ENCODE measurements around the gene UGGT2.

Gene UGGT2

GRCh38 chr13:96025283-96025682, 27.9 kb downstream of the UGGT2 start:
- Histone ChIP-seq H3K36me3 (ENCODE audit: control insufficient read depth in 1 of 2, insufficient read depth in 2 of 2, low read length in 2 of 2) (no peaks in the 10 kb centered on the region), H3K9ac (ENCODE audit: low read depth in 1 of 2, low read length in 2 of 2) (no peak overlapping the region), H3K4me3 (ENCODE audit: low read depth in 1 of 2, low read length in 2 of 2) (no peak overlapping the region), H3K27me3 (ENCODE audit: control insufficient read depth in 1 of 2, insufficient read depth in 2 of 2, low read length in 2 of 2) (no peaks in the 10 kb centered on the region), H3K4me1 (ENCODE audit: control insufficient read depth in 1 of 2, insufficient read depth in 2 of 2, low read length in 2 of 2) (no peaks in the 10 kb centered on the region), H3K27ac (ENCODE audit: low read depth, low read length) (no peak overlapping the region), H3K9me3 (ENCODE audit: control insufficient read depth in 1 of 2, low read length in 2 of 2) (no peaks in the 10 kb centered on the region)

- Histone ChIP-seq H3K27me3 (ENCODE audit: control insufficient read depth in 1 of 2, insufficient read depth in 2 of 2, low read length in 2 of 2) (no peaks in the 10 kb centered on the region), H3K9ac (ENCODE audit: low read depth in 1 of 2, low read length in 2 of 2) (no peak overlapping the region), H3K36me3 (ENCODE audit: control insufficient read depth in 1 of 2, insufficient read depth in 2 of 2, low read length in 2 of 2) (no peaks in the 10 kb centered on the region), H3K4me1 (ENCODE audit: control insufficient read depth in 1 of 2, insufficient read depth in 2 of 2, low read length in 2 of 2) (no peaks in the 10 kb centered on the region), H3K9me3 (ENCODE audit: control insufficient read depth in 1 of 2, low read length in 2 of 2) (peaks cover 0 to 6% of the 10 kb centered on the region in 2 donors), H3K27ac (ENCODE audit: low read depth, low read length) (no peak overlapping the region), H3K4me3 (ENCODE audit: low read depth in 1 of 2, low read length in 2 of 2) (no peak overlapping the region)
Measured at GRCh38 chr13:96020931-96021330, 32.3 kb downstream of the UGGT2 start.

GRCh38 chr13:96020155-96020575, 33.0 kb downstream of the UGGT2 start:
- no peaks in the 10 kb centered on the region for H3K4me1 ChIP-seq (ENCODE audit: control insufficient read depth in 1 of 2, insufficient read depth in 2 of 2, low read length in 2 of 2)
- H3K27ac ChIP-seq (ENCODE audit: low read depth, low read length) = no peak overlapping the region
- no peaks in the 10 kb centered on the region for H3K27me3 ChIP-seq (ENCODE audit: control insufficient read depth in 1 of 2, insufficient read depth in 2 of 2, low read length in 2 of 2)
- no peak overlapping the region for H3K9ac ChIP-seq (ENCODE audit: low read depth in 1 of 2, low read length in 2 of 2)
- peaks cover 0 to 9% of the 10 kb centered on the region in 2 donors for H3K9me3 ChIP-seq (ENCODE audit: control insufficient read depth in 1 of 2, low read length in 2 of 2)
- no peak overlapping the region for H3K4me3 ChIP-seq (ENCODE audit: low read depth in 1 of 2, low read length in 2 of 2)
- no peaks in the 10 kb centered on the region for H3K36me3 ChIP-seq (ENCODE audit: control insufficient read depth in 1 of 2, insufficient read depth in 2 of 2, low read length in 2 of 2)

GRCh38 chr13:96018135-96018534, 35.1 kb downstream of the UGGT2 start:
- H3K4me1 ChIP-seq (ENCODE audit: control insufficient read depth in 1 of 2, insufficient read depth in 2 of 2, low read length in 2 of 2) = no peaks in the 10 kb centered on the region
- H3K36me3 ChIP-seq (ENCODE audit: control insufficient read depth in 1 of 2, insufficient read depth in 2 of 2, low read length in 2 of 2) = no peaks in the 10 kb centered on the region

GRCh38 chr13:96011291-96011872, 41.8 kb downstream of the UGGT2 start:
- Histone ChIP-seq H3K27me3 (ENCODE audit: control insufficient read depth in 1 of 2, insufficient read depth in 2 of 2, low read length in 2 of 2) (no peaks in the 10 kb centered on the region), H3K9me3 (ENCODE audit: control insufficient read depth in 1 of 2, low read length in 2 of 2) (peaks cover 0 to 15% of the 10 kb centered on the region in 2 donors), H3K4me1 (ENCODE audit: control insufficient read depth in 1 of 2, insufficient read depth in 2 of 2, low read length in 2 of 2) (peaks cover 0 to 3% of the 10 kb centered on the region in 2 donors), H3K36me3 (ENCODE audit: control insufficient read depth in 1 of 2, insufficient read depth in 2 of 2, low read length in 2 of 2) (no peaks in the 10 kb centered on the region), H3K4me3 (ENCODE audit: low read depth in 1 of 2, low read length in 2 of 2) (no peak overlapping the region), H3K9ac (ENCODE audit: low read depth in 1 of 2, low read length in 2 of 2) (no peak overlapping the region), H3K27ac (ENCODE audit: low read depth, low read length) (no peak overlapping the region)

More at GRCh38 chr13:96018135-96018534, 35.1 kb downstream of the UGGT2 start:
- no peak overlapping the region for H3K27ac ChIP-seq (ENCODE audit: low read depth, low read length)
- peaks cover 0 to 9% of the 10 kb centered on the region in 2 donors for H3K9me3 ChIP-seq (ENCODE audit: control insufficient read depth in 1 of 2, low read length in 2 of 2)
- H3K9ac ChIP-seq (ENCODE audit: low read depth in 1 of 2, low read length in 2 of 2) = no peak overlapping the region
- no peaks in the 10 kb centered on the region for H3K27me3 ChIP-seq (ENCODE audit: control insufficient read depth in 1 of 2, insufficient read depth in 2 of 2, low read length in 2 of 2)
- H3K4me3 ChIP-seq (ENCODE audit: low read depth in 1 of 2, low read length in 2 of 2) = no peak overlapping the region

GRCh38 chr13:96003304-96003703, 49.9 kb downstream of the UGGT2 start:
- H3K4me3 ChIP-seq (ENCODE audit: low read depth in 1 of 2, low read length in 2 of 2) = no peak overlapping the region
- H3K27me3 ChIP-seq (ENCODE audit: control insufficient read depth in 1 of 2, insufficient read depth in 2 of 2, low read length in 2 of 2) = no peaks in the 10 kb centered on the region
- no peaks in the 10 kb centered on the region for H3K36me3 ChIP-seq (ENCODE audit: control insufficient read depth in 1 of 2, insufficient read depth in 2 of 2, low read length in 2 of 2)
- no peak overlapping the region for H3K9ac ChIP-seq (ENCODE audit: low read depth in 1 of 2, low read length in 2 of 2)
- peaks cover 0 to 7% of the 10 kb centered on the region in 2 donors for H3K9me3 ChIP-seq (ENCODE audit: control insufficient read depth in 1 of 2, low read length in 2 of 2)
- H3K27ac ChIP-seq (ENCODE audit: low read depth, low read length) = no peak overlapping the region
- no peaks in the 10 kb centered on the region for H3K4me1 ChIP-seq (ENCODE audit: control insufficient read depth in 1 of 2, insufficient read depth in 2 of 2, low read length in 2 of 2)

- H3K27me3 ChIP-seq (ENCODE audit: control insufficient read depth in 1 of 2, insufficient read depth in 2 of 2, low read length in 2 of 2) = no peaks in the 10 kb centered on the region
- H3K36me3 ChIP-seq (ENCODE audit: control insufficient read depth in 1 of 2, insufficient read depth in 2 of 2, low read length in 2 of 2) = no peaks in the 10 kb centered on the region
- no peak overlapping the region for H3K4me3 ChIP-seq (ENCODE audit: low read depth in 1 of 2, low read length in 2 of 2)
- no peak overlapping the region for H3K27ac ChIP-seq (ENCODE audit: low read depth, low read length)
- peaks cover 0 to 7% of the 10 kb centered on the region in 2 donors for H3K9me3 ChIP-seq (ENCODE audit: control insufficient read depth in 1 of 2, low read length in 2 of 2)
- H3K9ac ChIP-seq (ENCODE audit: low read depth in 1 of 2, low read length in 2 of 2) = no peak overlapping the region
- H3K4me1 ChIP-seq (ENCODE audit: control insufficient read depth in 1 of 2, insufficient read depth in 2 of 2, low read length in 2 of 2) = no peaks in the 10 kb centered on the region
Measured at GRCh38 chr13:96002322-96003131, 50.7 kb downstream of the UGGT2 start.

GRCh38 chr13:96000069-96000468, 53.1 kb downstream of the UGGT2 start:
- Histone ChIP-seq H3K27me3 (ENCODE audit: control insufficient read depth in 1 of 2, insufficient read depth in 2 of 2, low read length in 2 of 2) (no peaks in the 10 kb centered on the region), H3K36me3 (ENCODE audit: control insufficient read depth in 1 of 2, insufficient read depth in 2 of 2, low read length in 2 of 2) (no peaks in the 10 kb centered on the region), H3K4me1 (ENCODE audit: control insufficient read depth in 1 of 2, insufficient read depth in 2 of 2, low read length in 2 of 2) (no peaks in the 10 kb centered on the region), H3K27ac (ENCODE audit: low read depth, low read length) (no peak overlapping the region), H3K9me3 (ENCODE audit: control insufficient read depth in 1 of 2, low read length in 2 of 2) (no peaks in the 10 kb centered on the region), H3K9ac (ENCODE audit: low read depth in 1 of 2, low read length in 2 of 2) (no peak overlapping the region), H3K4me3 (ENCODE audit: low read depth in 1 of 2, low read length in 2 of 2) (no peak overlapping the region)

- no peaks in the 10 kb centered on the region for H3K9me3 ChIP-seq (ENCODE audit: control insufficient read depth in 1 of 2, low read length in 2 of 2)
- no peak overlapping the region for H3K4me3 ChIP-seq (ENCODE audit: low read depth in 1 of 2, low read length in 2 of 2)
- H3K27me3 ChIP-seq (ENCODE audit: control insufficient read depth in 1 of 2, insufficient read depth in 2 of 2, low read length in 2 of 2) = no peaks in the 10 kb centered on the region
- H3K36me3 ChIP-seq (ENCODE audit: control insufficient read depth in 1 of 2, insufficient read depth in 2 of 2, low read length in 2 of 2) = no peaks in the 10 kb centered on the region
- H3K27ac ChIP-seq (ENCODE audit: low read depth, low read length) = no peak overlapping the region
- no peak overlapping the region for H3K9ac ChIP-seq (ENCODE audit: low read depth in 1 of 2, low read length in 2 of 2)
- no peaks in the 10 kb centered on the region for H3K4me1 ChIP-seq (ENCODE audit: control insufficient read depth in 1 of 2, insufficient read depth in 2 of 2, low read length in 2 of 2)
Measured at GRCh38 chr13:95987841-95988240, 65.4 kb downstream of the UGGT2 start.

- no peak overlapping the region for H3K9ac ChIP-seq (ENCODE audit: low read depth in 1 of 2, low read length in 2 of 2)
- no peaks in the 10 kb centered on the region for H3K4me1 ChIP-seq (ENCODE audit: control insufficient read depth in 1 of 2, insufficient read depth in 2 of 2, low read length in 2 of 2)
- no peak overlapping the region for H3K27ac ChIP-seq (ENCODE audit: low read depth, low read length)
- H3K4me3 ChIP-seq (ENCODE audit: low read depth in 1 of 2, low read length in 2 of 2) = no peak overlapping the region
- no peaks in the 10 kb centered on the region for H3K27me3 ChIP-seq (ENCODE audit: control insufficient read depth in 1 of 2, insufficient read depth in 2 of 2, low read length in 2 of 2)
- H3K36me3 ChIP-seq (ENCODE audit: control insufficient read depth in 1 of 2, insufficient read depth in 2 of 2, low read length in 2 of 2) = no peaks in the 10 kb centered on the region
- H3K9me3 ChIP-seq (ENCODE audit: control insufficient read depth in 1 of 2, low read length in 2 of 2) = no peaks in the 10 kb centered on the region
Measured at GRCh38 chr13:95982144-95982543, 71.1 kb downstream of the UGGT2 start.

All from duodenal mucosa (tissue), 2 donors.